Endothelial cell of umbilical vein (primary cell): ENCODE results near the gene TUFT1. TPM values are rescaled to one million over a fixed set of nuclear protein-coding genes. Genes with fewer than 3 reads are reported as not detected.

Experiments
- BruUV-seq: library from RNA; stranded (reverse); fragments of 400-500 nt; replicated peaks from 2 replicates; lab custom pipeline; 2021; lab: Mats Ljungman, UMichigan
- CTCF ChIA-PET: fragments of 300-600, 350-600 bp; sonication (Branson Sonifier 250); formaldehyde crosslinking; loops from one replicate; lab custom pipeline; 2021; ENCODE audit warnings: antibody characterized with exemption, inconsistent platforms; lab: Charles Lee
- POLR2A ChIA-PET: fragments of 300-600, 350-600 bp; sonication (Branson Sonifier 250); formaldehyde crosslinking; loops from one replicate; lab custom pipeline; 2021; ENCODE audit warnings: antibody characterized with exemption, inconsistent platforms; lab: Charles Lee
- DNase-seq: peaks from one replicate; pipeline ENCODE4 v3.0.0-alpha.2; 2011; ENCODE audit warnings: low read depth, low spot score
- FAIRE-seq: peaks from 2 replicates; lab custom pipeline; 2011; peaks lifted over from hg19 to GRCh38; lab: Jason Lieb, UNC
- H2AFZ ChIP-seq: 2 replicates; pipeline ENCODE4 v1.6.0; 2012; ENCODE audit warnings: low read depth, low read length, control low read depth, inconsistent platforms
- H3K27ac ChIP-seq: 2 replicates; pipeline ENCODE4 v1.5.1; 2011; ENCODE audit warnings: low read depth, mild to moderate bottlenecking, control low read depth, low read length, moderate library complexity; ENCODE audit not compliant: insufficient read depth
- H3K27me3 ChIP-seq, 2 experiments: 2 replicates each; pipeline versions ENCODE4 v1.6.0 to v1.6.1; 2011; ENCODE audit warnings: low read length in 2 of 2, mixed read lengths in 1 of 2; ENCODE audit not compliant: control insufficient read depth in 2 of 2, insufficient read depth in 2 of 2
- H3K36me3 ChIP-seq, 2 experiments: 2 replicates in 1 of 2; 3 replicates in 1 of 2; pipeline ENCODE4 v1.5.1; 2011; ENCODE audit warnings: low read length in 2 of 2, mild to moderate bottlenecking in 1 of 2, moderate library complexity in 1 of 2; ENCODE audit not compliant: control insufficient read depth in 2 of 2, insufficient read depth in 2 of 2; ENCODE audit errors: extremely low read depth in 1 of 2
- H3K4me1 ChIP-seq: 3 replicates; pipeline ENCODE4 v1.5.1; 2011; ENCODE audit warnings: mild to moderate bottlenecking, low read length; ENCODE audit not compliant: control insufficient read depth, insufficient read depth; ENCODE audit errors: extremely low read depth
- H3K4me2 ChIP-seq: 2 replicates; pipeline ENCODE4 v1.6.1; 2011; ENCODE audit warnings: low read length, control low read depth, mixed read lengths; ENCODE audit not compliant: insufficient read depth
- H3K4me3 ChIP-seq, 3 experiments: fragments of 200-600 bp in 1 of 3; sonication (generic), shearing (Covaris generic) in 1 of 3; replicated peaks in 1 of 3; 2 replicates each; pipeline ENCODE4 v1.5.1; 2011 to 2016; ENCODE audit warnings: control low read depth in 3 of 3, low read length in 3 of 3, mild to moderate bottlenecking in 2 of 3, inconsistent platforms in 1 of 3, low read depth in 1 of 3, moderate library complexity in 1 of 3; ENCODE audit not compliant: insufficient read depth in 1 of 3
- H3K79me2 ChIP-seq: 2 replicates; pipeline ENCODE4 v1.6.0; 2012; ENCODE audit warnings: low read length, inconsistent platforms; ENCODE audit not compliant: control insufficient read depth, insufficient read depth
- H3K9ac ChIP-seq: replicated peaks from 2 replicates; pipeline ENCODE3; 2011; ENCODE audit warnings: low read length, control low read depth; ENCODE audit not compliant: insufficient read depth; ENCODE audit errors: extremely low read depth
- H3K9me1 ChIP-seq: replicated peaks from 3 replicates; pipeline ENCODE4 v1.6.0; 2011; ENCODE audit warnings: mild to moderate bottlenecking, low read length; ENCODE audit not compliant: control insufficient read depth, insufficient read depth; ENCODE audit errors: extremely low read depth
- H3K9me3 ChIP-seq: replicated peaks from 2 replicates; pipeline ENCODE4 v1.5.1; 2012; ENCODE audit warnings: low read length, inconsistent platforms; ENCODE audit not compliant: control insufficient read depth, insufficient read depth
- H4K20me1 ChIP-seq: replicated peaks from 2 replicates; pipeline ENCODE3; 2011; ENCODE audit warnings: mild to moderate bottlenecking, low read length; ENCODE audit not compliant: control insufficient read depth, insufficient read depth; ENCODE audit errors: extremely low read depth
- MYC ChIP-seq: IDR thresholded peaks from one replicate; pipeline ENCODE4 v1.6.1; 2011; ENCODE audit warnings: mild to moderate bottlenecking, low read depth, low read length
- POLR2A ChIP-seq: IDR thresholded peaks from 2 replicates; pipeline ENCODE4 v1.6.1; 2012; ENCODE audit warnings: low read depth, mild to moderate bottlenecking, control low read depth, low read length
- POLR2AphosphoS5 ChIP-seq: IDR thresholded peaks from 2 replicates; pipeline ENCODE4 v1.6.1; 2012; ENCODE audit warnings: low read depth, mild to moderate bottlenecking, control low read depth, low read length, moderate library complexity; ENCODE audit not compliant: insufficient read depth
- dilution Hi-C: fragments of 300-500 bp; cut with MboI; formaldehyde crosslinking; loops from one replicate; pipeline ENCODE4 v1.15.0; 2019; ENCODE audit warnings: low sequenced_read_pairs; ENCODE audit not compliant: extremely low pct_ligation_motif_present
- intact Hi-C: fragments of 100-400 bp; cut with micrococcal nuclease; formaldehyde crosslinking; loops from one replicate; pipeline ENCODE4 v1.10.0; 2022
- polyA plus RNA-seq, 4 experiments: library from polyadenylated mRNA; depleted of rRNA in 3 of 4; stranded (reverse) in 3 of 4; unstranded in 1 of 4; fragments of >200 nt; gene quantifications; 2 replicates each; pipeline versions ENCODE4 v1.2.1 to v1.2.3, GENCODE V29; 2011 to 2012; ENCODE audit warnings: missing spikeins in 1 of 4
- total RNA-seq: library from RNA; stranded (reverse); gene quantifications from 2 replicates; pipeline ENCODE4 v1.2.3, GENCODE V29; 2021
- TF ChIP-seq, protein P1 (sequence below): IDR thresholded peaks from 2 replicates; pipeline ENCODE4 v1.6.1; 2011; ENCODE audit not compliant: insufficient read depth, insufficient read length

TUFT1 gene
- total and polyA plus RNA-seq, 2 donors (not counting 3 experiments of a cell fraction or from before 2014, with no cell fraction given), result 4.3 to 5.1 TPM

DNA sequence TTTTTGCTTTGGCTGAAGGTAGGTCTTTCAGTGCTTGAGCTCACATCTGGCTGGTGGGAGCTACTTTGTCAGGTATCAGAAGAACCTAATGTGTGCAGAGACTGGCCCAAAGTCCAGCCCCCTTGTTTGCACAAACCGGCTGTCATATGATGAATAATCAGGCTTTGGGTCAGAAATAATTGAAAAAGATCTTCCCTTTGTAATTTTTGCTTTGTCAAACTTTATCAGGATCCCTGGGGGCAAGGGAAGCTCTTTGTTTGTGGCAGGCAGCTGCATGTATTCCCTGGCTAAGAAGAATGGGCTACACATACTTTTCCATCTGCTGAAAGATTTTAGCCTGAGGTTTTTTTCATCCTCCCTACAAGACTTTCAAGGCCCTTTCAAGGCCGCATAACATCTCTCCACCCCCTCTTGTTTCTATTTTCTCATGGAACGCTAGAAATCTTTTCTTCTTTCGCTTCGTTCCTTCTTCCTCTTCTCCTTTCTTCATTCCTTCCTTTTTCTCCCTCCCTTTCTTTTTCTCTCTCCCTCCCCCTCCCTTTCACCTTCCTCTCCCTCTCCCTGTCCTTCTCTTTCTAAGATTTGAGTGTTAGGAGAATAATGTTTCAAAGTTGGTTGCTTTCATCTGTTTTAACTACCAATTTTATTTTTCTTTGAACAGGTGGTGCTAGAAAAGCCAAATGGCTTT is 25.5 kb downstream of the TUFT1 start:
- no peaks in the 10 kb centered on the region for H3K9me1 ChIP-seq
- H4K20me1 ChIP-seq, result no peaks in the 10 kb centered on the region
- no peaks in the 10 kb centered on the region for H3K27me3 ChIP-seq
- H3K4me3 ChIP-seq, result no peak overlapping the region
- H3K9me3 ChIP-seq, result no peaks in the 10 kb centered on the region
- no peak for TF ChIP-seq POLR2A
- TF ChIP-seq, protein P1, sequence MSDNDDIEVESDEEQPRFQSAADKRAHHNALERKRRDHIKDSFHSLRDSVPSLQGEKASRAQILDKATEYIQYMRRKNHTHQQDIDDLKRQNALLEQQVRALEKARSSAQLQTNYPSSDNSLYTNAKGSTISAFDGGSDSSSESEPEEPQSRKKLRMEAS, result no peak
- no peak for TF ChIP-seq MYC
- TF ChIP-seq POLR2AphosphoS5, result no peak
- CTCF ChIA-PET, result interaction anchor here (1.5 kb wide), 2 partner anchors 22 to 30 kb away, joined by 3 read pairs; no protein-coding TSS in a partner anchor
- no peaks in the 10 kb centered on the region for H3K79me2 ChIP-seq
- POLR2A ChIA-PET, result no interaction called here
- H3K27ac ChIP-seq, result no peak overlapping the region
- dilution Hi-C loops (no loop called here), intact Hi-C loops (no loop called here)
- DNase-seq (no peak), FAIRE-seq (no peak)
- H3K4me1 ChIP-seq, result no peaks in the 10 kb centered on the region
- no TSS peak for BruUV-seq
- no peak overlapping the region for H3K9ac ChIP-seq
- no peak overlapping the region for H2AFZ ChIP-seq
- H3K4me2 ChIP-seq, result no peak overlapping the region
- H3K36me3 ChIP-seq, result no peaks in the 10 kb centered on the region

DNA sequence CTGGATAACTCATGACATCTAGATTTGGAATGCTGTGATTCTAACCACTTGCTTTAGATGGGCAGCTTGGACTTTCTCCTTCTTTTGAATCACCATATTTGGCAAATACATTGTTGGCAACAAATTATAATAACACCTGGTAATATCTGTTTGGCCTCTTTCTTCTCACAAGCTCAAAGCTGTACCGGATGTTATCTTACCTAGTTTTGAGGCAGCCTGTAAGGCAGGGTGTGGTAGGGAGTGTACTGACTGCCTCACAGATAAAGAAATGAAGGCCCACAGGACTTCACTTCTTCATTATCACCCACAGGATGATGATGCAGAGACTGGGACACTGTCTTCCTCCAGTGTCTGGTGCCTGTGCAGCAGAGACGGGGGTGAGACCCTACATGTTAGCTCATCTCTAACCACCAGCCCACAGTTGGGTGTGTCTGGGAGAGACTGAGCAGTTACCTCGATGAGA is 28.5 kb downstream of the TUFT1 start:
- Histone ChIP-seq H3K79me2 (no peaks in the 10 kb centered on the region), H3K9ac (no peak overlapping the region), H3K36me3 (no peaks in the 10 kb centered on the region), H3K27me3 (no peaks in the 10 kb centered on the region), H3K4me2 (no peak overlapping the region), H4K20me1 (no peaks in the 10 kb centered on the region), H3K9me3 (no peaks in the 10 kb centered on the region), H3K9me1 (no peaks in the 10 kb centered on the region), H3K4me3 (no peak overlapping the region), H3K27ac (no peak overlapping the region), H2AFZ (no peak overlapping the region), H3K4me1 (no peaks in the 10 kb centered on the region)
- no peak for TF ChIP-seq MYC
- FAIRE-seq, result no peak
- intact Hi-C loops, result no loop called here
- POLR2A ChIA-PET, result no interaction called here
- BruUV-seq, result no TSS peak
- CTCF ChIA-PET, result no interaction called here
- no peak for DNase-seq
- dilution Hi-C loops, result no loop called here
